Measurements from ENCODE around the gene CCDC159. TPM values are rescaled to one million over a fixed set of nuclear protein-coding genes. Genes with fewer than 3 reads are reported as not detected.

CCDC159 gene
- total and polyA plus RNA-seq, 9 donors = 21.0 to 41.9 (median 30.7) TPM

DNA sequence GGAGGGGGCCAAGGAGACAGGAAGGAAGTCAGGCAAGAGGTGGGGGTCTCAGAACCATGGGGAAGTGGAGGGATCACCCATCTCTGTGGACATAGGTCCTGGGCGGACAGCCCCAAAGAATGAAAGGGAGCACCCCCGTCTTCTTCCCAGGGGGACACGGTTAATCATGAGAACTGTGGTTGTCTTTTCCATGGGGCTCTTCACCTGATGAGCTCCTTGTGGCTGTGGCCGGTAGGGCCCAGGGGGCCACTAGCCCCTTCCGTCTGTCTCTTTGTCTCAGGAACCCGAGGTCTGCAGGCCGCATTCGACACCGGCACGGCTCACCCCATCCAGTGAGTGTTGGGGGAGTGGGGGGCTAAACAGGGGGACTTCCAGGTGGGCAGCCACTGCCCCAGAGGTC lies 17.6 kb downstream of the CCDC159 start:
- Histone ChIP-seq H3K36me3 (no peaks in the 10 kb centered on the region), H3K4me3 (no peak overlapping the region), H3K27me3 (no peaks in the 10 kb centered on the region), H3K9me3 (no peaks in the 10 kb centered on the region), H3K27ac (no peak overlapping the region), H3K4me1 (ENCODE audit: insufficient read depth) (no peaks in the 10 kb centered on the region)
- WGBS, 3 donors = 82 to 92% (median 86%) methylated on average over 10 of the region's 10 CpGs
- DNase-seq = no peak
- intact Hi-C loops (cut with DNase I) = no loop called here
- TF ChIP-seq EP300 (IDR thresholded peaks at IDR 0.05) = no peak
- no peak for TF ChIP-seq POLR2A (IDR thresholded peaks at IDR 0.05)
- TF ChIP-seq, protein P1, sequence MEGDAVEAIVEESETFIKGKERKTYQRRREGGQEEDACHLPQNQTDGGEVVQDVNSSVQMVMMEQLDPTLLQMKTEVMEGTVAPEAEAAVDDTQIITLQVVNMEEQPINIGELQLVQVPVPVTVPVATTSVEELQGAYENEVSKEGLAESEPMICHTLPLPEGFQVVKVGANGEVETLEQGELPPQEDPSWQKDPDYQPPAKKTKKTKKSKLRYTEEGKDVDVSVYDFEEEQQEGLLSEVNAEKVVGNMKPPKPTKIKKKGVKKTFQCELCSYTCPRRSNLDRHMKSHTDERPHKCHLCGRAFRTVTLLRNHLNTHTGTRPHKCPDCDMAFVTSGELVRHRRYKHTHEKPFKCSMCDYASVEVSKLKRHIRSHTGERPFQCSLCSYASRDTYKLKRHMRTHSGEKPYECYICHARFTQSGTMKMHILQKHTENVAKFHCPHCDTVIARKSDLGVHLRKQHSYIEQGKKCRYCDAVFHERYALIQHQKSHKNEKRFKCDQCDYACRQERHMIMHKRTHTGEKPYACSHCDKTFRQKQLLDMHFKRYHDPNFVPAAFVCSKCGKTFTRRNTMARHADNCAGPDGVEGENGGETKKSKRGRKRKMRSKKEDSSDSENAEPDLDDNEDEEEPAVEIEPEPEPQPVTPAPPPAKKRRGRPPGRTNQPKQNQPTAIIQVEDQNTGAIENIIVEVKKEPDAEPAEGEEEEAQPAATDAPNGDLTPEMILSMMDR (IDR thresholded peaks at IDR 0.05) = no peak

DNA sequence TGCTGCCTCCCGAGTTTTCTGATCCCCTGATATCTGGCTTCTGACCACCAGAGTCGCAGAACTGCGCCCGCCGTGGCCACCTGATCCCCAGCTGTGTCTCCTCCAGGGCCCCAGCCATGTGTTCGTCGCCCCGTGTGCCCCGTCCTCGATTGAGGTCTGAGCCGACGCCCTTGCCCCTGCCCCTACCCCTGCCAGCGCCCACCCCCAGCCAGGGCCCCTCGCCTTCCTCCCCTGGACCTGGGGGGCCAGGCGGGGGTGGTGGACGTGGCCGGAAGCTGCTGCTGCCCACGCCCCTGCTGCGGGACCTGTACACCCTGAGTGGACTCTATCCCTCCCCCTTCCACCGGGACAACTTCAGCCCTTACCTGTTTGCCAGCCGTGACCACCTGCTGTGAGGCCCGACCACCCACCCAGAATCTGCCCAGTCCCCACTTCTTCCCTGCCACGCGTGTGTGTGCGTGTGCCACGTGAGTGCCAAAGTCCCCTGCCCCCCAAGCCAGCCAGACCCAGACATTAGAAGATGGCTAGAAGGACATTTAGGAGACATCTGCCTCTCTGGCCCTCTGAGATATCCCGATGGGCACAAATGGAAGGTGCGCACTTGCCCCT lies 18.1 kb downstream of the CCDC159 start:
- DNase-seq = no peak
- Histone ChIP-seq H3K27ac (no peak overlapping the region), H3K4me3 (no peak overlapping the region), H3K9me3 (no peaks in the 10 kb centered on the region), H3K27me3 (no peaks in the 10 kb centered on the region), H3K36me3 (no peaks in the 10 kb centered on the region), H3K4me1 (ENCODE audit: insufficient read depth) (no peaks in the 10 kb centered on the region)
- 87 to 89% (median 88%) methylated on average over 28 of the region's 28 CpGs for WGBS, 3 donors
- TF ChIP-seq POLR2A (IDR thresholded peaks at IDR 0.05) (no peak), EP300 (IDR thresholded peaks at IDR 0.05) (no peak)
- intact Hi-C loops (cut with DNase I) = no loop called here

DNA sequence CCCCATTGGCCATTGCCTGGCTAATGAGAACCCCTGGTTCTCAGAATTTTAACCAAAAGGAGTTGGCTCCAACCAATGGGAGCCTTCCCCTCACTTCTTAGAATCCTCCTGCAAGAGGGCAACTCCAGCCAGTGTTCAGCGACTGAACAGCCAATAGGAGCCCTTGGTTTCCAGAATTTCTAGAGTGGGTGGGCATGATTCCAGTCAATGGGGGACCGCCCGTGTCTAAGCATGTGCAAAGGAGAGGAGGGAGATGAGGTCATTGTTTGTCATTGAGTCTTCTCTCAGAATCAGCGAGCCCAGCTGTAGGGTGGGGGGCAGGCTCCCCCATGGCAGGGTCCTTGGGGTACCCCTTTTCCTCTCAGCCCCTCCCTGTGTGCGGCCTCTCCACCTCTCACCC lies 18.6 kb downstream of the CCDC159 start:
- no peak overlapping the region for H3K4me3 ChIP-seq
- intact Hi-C loops (cut with DNase I) = no loop called here
- no peaks in the 10 kb centered on the region for H3K9me3 ChIP-seq
- TF ChIP-seq, protein P1 (IDR thresholded peaks at IDR 0.05) = no peak
- TF ChIP-seq POLR2A (IDR thresholded peaks at IDR 0.05) = no peak
- TF ChIP-seq EP300 (IDR thresholded peaks at IDR 0.05) = no peak
- DNase-seq = no peak
- H3K27me3 ChIP-seq = no peaks in the 10 kb centered on the region
- H3K36me3 ChIP-seq = no peaks in the 10 kb centered on the region
- 63 to 64% (median 63%) methylated on average over 5 of the region's 5 CpGs for WGBS, 3 donors
- no peaks in the 10 kb centered on the region for H3K4me1 ChIP-seq (ENCODE audit: insufficient read depth)
- H3K27ac ChIP-seq = no peak overlapping the region

DNA sequence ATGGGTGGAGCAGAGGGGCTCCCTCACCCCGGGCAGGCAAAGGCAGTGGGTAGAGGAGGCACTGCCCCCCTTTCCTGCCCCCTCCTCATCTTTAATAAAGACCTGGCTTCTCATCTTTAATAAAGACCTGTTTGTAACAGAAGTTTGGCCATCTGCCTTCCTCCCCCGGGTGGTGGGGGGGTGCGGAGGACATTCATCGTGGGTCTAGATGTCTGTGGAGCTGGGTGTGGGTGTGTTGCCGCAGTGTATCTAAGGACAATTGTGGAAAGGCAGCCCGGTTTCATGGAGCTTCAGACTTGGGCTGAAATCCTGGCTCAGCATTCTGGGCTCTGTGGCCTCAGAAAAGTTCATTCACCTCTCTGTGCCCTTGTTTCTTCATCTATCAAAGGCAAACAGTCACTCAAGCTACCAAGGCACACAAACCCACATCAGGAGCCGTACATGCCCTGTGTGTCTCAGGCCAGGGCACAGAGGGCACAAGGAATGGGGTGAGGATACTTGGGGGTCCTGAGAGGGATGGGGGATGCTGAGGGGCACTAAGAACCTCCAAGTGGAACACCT lies 19.3 kb downstream of the CCDC159 start:
- intact Hi-C loops (cut with DNase I) = no loop called here
- Histone ChIP-seq H3K4me1 (ENCODE audit: insufficient read depth) (no peaks in the 10 kb centered on the region), H3K4me3 (no peak overlapping the region), H3K9me3 (no peaks in the 10 kb centered on the region), H3K27ac (no peak overlapping the region), H3K36me3 (no peaks in the 10 kb centered on the region), H3K27me3 (no peaks in the 10 kb centered on the region)
- TF ChIP-seq, protein P1 (IDR thresholded peaks at IDR 0.05) = no peak
- TF ChIP-seq EP300 (IDR thresholded peaks at IDR 0.05) (no peak), POLR2A (IDR thresholded peaks at IDR 0.05) (no peak)
- 40 to 43% (median 42%) methylated on average over 7 of the region's 7 CpGs for WGBS, 3 donors
- DNase-seq = no peak

DNA sequence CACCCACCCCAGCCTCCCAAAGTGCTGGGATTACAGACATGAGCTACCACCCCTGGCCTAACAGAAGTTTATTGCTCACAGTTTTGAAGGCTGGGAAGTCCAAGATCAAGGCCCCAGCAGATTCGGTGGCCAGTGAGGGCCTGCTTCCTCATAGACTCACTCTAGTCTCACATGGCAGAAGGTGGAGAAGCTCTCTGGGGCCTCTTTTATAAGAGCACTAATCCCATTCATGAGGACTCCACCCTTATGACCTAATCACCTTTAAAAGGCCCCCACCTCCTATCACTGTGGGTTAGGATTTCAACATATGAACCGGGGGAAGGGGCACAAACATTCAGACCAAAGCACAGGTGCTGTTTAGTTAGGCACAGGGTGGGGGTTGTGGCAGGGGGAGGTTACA lies 21.2 kb downstream of the CCDC159 start:
- TF ChIP-seq EP300 (IDR thresholded peaks at IDR 0.05) = no peak
- TF ChIP-seq, protein P1 (IDR thresholded peaks at IDR 0.05) = no peak
- Histone ChIP-seq H3K27me3 (no peaks in the 10 kb centered on the region), H3K4me1 (ENCODE audit: insufficient read depth) (no peaks in the 10 kb centered on the region), H3K27ac (no peak overlapping the region), H3K36me3 (no peaks in the 10 kb centered on the region), H3K4me3 (no peak overlapping the region), H3K9me3 (no peaks in the 10 kb centered on the region)
- DNase-seq = no peak
- intact Hi-C loops (cut with DNase I) = no loop called here
- 59 to 70% (median 67%) methylated on average over 2 of the region's 2 CpGs for WGBS, 3 donors
